ENCODE measurements around the gene AQP7.

Gene AQP7

GRCh38 chr9:33349743-33350142 is 52.6 kb downstream of the AQP7 start:
- no peak for TF ChIP-seq GATA3 (IDR thresholded peaks at IDR 0.05; ENCODE audit: low read depth, low read length)
- no peak for TF ChIP-seq GATA2 (IDR thresholded peaks at IDR 0.05; ENCODE audit: low read depth, low read length)

GRCh38 chr9:33348998-33349397 is 53.4 kb downstream of the AQP7 start:
- no peak for TF ChIP-seq GATA3 (IDR thresholded peaks at IDR 0.05; ENCODE audit: low read depth, low read length)

- TF ChIP-seq GATA3 (IDR thresholded peaks at IDR 0.05; ENCODE audit: low read depth, low read length) (no peak), GATA2 (IDR thresholded peaks at IDR 0.05; ENCODE audit: low read depth, low read length) (no peak)
Measured at GRCh38 chr9:33346564-33346963, 55.8 kb downstream of the AQP7 start.

- TF ChIP-seq GATA3 (IDR thresholded peaks at IDR 0.05; ENCODE audit: low read depth, low read length): no peak
Measured at GRCh38 chr9:33344145-33344544, 58.2 kb downstream of the AQP7 start.

GRCh38 chr9:33341182-33341581 is 61.2 kb downstream of the AQP7 start:
- TF ChIP-seq GATA2 (IDR thresholded peaks at IDR 0.05; ENCODE audit: low read depth, low read length) (no peak), GATA3 (IDR thresholded peaks at IDR 0.05; ENCODE audit: low read depth, low read length) (no peak)

GRCh38 chr9:33340186-33340585 is 62.2 kb downstream of the AQP7 start:
- no peak for TF ChIP-seq GATA2 (IDR thresholded peaks at IDR 0.05; ENCODE audit: low read depth, low read length)
- no peak for TF ChIP-seq GATA3 (IDR thresholded peaks at IDR 0.05; ENCODE audit: low read depth, low read length)
